AG04449 (cell line): ENCODE measurements around the gene BTN2A1.

Experiments
- CTCF ChIA-PET: fragments of 350-600 bp; formaldehyde crosslinking; extraction: SDS; loops from one replicate; lab custom pipeline; 2021; ENCODE audit warnings: antibody characterized with exemption; lab: Yijun Ruan, JAX
- POLR2A ChIA-PET: fragments of 400-600, 350-600 bp; formaldehyde crosslinking; extraction: SDS; loops from one replicate; lab custom pipeline; 2020; ENCODE audit warnings: antibody characterized with exemption, inconsistent platforms; lab: Yijun Ruan, JAX
- DNase-seq: peaks from one replicate; pipeline ENCODE4 v3.0.0-alpha.2; 2010; ENCODE audit warnings: low read depth, low spot score
- H3K4me3 ChIP-seq: 2 replicates; pipeline ENCODE4 v1.5.1; 2011; ENCODE audit warnings: low read depth, mild to moderate bottlenecking, control low read depth, low read length
- TF ChIP-seq, protein P1 (sequence below): IDR thresholded peaks from one replicate; pipeline ENCODE4 v1.5.1; 2011; ENCODE audit warnings: mild to moderate bottlenecking, moderate library complexity, low read length, control low read depth, inconsistent platforms; ENCODE audit not compliant: insufficient read depth; ENCODE audit errors: missing control alignments

The BTN2A1 gene

DNA sequence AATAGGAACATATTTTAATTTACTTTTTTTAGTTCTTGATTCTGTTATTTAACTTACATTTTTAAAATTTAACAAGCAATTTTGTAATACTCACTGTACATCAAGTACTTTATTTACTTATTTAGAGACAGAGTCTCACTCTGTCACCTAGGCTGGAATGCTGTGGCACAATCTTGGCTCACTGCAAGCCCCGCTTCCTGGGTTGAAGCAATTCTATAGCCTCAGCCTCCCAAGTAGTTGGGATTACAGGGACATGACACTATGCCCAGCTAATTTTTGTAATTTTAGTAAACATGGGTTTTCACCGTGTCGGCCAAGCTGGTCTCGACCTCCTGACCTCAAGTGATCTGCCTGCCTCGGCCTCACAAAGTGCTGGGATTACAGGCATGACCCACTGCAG lies 10.5 kb upstream of the BTN2A1 start:
- ChIA-PET POLR2A (interaction anchor here (1.1 kb wide), 1 partner anchor 64 kb away, joined by 3 read pairs; the partner anchor contains the start of gene BTN2A2), CTCF (no interaction called here)
- DNase-seq = no peak
- no peak overlapping the region for H3K4me3 ChIP-seq
- TF ChIP-seq, protein P1, sequence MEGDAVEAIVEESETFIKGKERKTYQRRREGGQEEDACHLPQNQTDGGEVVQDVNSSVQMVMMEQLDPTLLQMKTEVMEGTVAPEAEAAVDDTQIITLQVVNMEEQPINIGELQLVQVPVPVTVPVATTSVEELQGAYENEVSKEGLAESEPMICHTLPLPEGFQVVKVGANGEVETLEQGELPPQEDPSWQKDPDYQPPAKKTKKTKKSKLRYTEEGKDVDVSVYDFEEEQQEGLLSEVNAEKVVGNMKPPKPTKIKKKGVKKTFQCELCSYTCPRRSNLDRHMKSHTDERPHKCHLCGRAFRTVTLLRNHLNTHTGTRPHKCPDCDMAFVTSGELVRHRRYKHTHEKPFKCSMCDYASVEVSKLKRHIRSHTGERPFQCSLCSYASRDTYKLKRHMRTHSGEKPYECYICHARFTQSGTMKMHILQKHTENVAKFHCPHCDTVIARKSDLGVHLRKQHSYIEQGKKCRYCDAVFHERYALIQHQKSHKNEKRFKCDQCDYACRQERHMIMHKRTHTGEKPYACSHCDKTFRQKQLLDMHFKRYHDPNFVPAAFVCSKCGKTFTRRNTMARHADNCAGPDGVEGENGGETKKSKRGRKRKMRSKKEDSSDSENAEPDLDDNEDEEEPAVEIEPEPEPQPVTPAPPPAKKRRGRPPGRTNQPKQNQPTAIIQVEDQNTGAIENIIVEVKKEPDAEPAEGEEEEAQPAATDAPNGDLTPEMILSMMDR = no peak

DNA sequence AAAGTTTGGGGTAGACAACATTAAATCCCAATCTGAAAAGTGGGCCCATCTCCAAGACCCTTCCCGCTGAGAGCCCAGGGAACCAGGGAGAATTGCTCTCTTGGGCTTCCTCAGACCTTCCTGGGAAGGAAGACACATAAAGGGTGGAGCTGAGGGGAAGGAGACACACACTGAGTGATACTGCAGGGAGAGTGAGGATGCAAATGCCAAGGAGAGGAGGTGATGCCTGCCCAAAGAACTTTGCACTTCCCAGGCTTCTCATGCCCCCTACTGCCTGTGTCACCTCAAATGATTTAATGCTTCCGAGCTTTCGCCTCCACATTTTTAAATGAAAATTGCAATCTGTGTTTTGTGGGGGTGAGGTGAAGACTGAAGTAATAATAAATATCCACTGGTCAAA lies 7.5 kb upstream of the BTN2A1 start:
- no peak overlapping the region for H3K4me3 ChIP-seq
- TF ChIP-seq, protein P1 = no peak
- DNase-seq = no peak
- POLR2A ChIA-PET = no interaction called here
- CTCF ChIA-PET = interaction anchor here (1.0 to 1.1 kb wide), 2 partner anchors 7 to 108 kb away, joined by 3 read pairs; no protein-coding TSS in a partner anchor

DNA sequence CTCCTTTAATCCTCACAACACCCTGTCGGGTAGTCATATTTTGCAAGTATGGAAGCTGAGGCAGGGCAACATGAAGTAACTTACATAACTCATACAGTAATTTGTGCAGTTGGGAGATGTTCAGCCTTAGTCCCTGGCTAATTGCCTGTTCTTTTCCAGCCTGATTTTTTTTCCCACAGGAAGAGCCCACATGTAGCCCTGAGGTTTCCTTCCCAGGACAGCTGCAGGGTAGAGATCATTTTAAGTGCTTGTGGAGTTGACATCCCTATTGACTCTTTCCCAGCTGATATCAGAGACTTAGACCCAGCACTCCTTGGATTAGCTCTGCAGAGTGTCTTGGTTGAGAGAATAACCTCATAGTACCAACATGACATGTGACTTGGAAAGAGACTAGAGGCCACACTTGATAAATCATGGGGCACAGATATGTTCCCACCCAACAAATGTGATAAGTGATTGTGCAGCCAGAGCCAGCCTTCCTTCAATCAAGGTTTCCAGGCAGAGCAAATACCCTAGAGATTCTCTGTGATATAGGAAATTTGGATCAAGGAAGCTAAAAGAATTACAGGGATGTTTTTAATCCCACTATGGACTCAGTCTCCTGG lies 5.0 kb upstream of the BTN2A1 start:
- ChIA-PET CTCF (no interaction called here), POLR2A (interaction anchor here (1.2 kb wide), 1 partner anchor 9 kb away, joined by 4 read pairs; no protein-coding TSS in a partner anchor)
- TF ChIP-seq, protein P1 = no peak
- H3K4me3 ChIP-seq = no peak overlapping the region
- DNase-seq = no peak

DNA sequence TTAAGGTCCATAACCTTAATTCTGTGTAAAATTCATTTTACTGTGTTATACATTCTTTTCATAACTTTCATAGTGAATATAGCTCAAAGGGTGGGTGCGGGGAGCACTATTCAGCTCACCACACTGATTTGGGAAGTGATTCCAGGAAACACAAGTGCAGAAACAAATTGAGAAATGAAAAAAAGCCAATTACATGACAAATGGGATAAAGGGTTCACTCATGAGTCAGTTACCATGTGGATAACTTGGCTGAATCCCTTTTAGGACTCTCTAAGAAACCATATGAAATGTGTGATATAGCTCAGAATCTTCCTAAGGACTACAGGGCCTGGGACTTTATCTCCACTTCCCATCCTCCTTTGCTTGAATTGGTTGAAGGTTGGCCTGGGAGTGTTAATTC lies 3.1 kb upstream of the BTN2A1 start:
- DNase-seq = no peak
- TF ChIP-seq, protein P1 = no peak
- H3K4me3 ChIP-seq = no peak overlapping the region
- ChIA-PET CTCF (interaction anchor here (2.3 kb wide), 1 partner anchor 113 kb away, joined by 8 read pairs; no protein-coding TSS in a partner anchor), POLR2A (interaction anchor here (0.7 kb wide), 1 partner anchor 19 kb away, joined by 4 read pairs; no protein-coding TSS in a partner anchor)

DNA sequence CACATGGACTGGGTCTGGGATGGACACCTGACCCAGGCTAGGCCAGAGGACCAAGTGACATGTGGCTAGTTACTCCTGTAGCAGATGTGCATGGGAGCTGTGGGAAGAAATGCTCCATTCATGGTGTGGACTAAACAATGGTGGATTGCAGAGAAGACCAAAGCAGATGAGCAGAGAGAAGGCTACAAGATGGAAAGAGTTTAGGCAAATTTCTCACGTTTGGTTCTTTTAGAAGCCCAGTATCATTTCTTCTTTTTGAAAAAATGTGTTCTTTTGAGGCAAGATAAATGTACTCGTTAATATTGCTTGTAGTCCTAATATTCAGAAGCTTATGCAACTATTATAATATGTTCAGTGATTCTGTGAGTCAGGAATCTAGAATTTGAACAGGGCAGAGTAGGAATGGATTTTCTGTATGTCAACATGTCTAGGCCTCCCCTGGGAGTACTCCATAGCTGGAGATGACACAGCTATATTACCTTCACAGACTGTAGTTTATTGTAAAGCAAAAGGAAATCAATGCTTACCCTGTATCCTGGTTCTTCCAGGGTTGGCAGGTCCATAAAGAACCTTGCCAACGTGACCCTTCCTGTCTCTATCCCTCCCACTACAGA lies 2.3 kb upstream of the BTN2A1 start:
- CTCF ChIA-PET = interaction anchor here (0.9 to 2.3 kb wide), 3 partner anchors 9 to 114 kb away, joined by 3 to 8 read pairs (median 4); no protein-coding TSS in a partner anchor
- H3K4me3 ChIP-seq = no peak overlapping the region
- POLR2A ChIA-PET = no interaction called here
- DNase-seq = no peak
- TF ChIP-seq, protein P1 = no peak

DNA sequence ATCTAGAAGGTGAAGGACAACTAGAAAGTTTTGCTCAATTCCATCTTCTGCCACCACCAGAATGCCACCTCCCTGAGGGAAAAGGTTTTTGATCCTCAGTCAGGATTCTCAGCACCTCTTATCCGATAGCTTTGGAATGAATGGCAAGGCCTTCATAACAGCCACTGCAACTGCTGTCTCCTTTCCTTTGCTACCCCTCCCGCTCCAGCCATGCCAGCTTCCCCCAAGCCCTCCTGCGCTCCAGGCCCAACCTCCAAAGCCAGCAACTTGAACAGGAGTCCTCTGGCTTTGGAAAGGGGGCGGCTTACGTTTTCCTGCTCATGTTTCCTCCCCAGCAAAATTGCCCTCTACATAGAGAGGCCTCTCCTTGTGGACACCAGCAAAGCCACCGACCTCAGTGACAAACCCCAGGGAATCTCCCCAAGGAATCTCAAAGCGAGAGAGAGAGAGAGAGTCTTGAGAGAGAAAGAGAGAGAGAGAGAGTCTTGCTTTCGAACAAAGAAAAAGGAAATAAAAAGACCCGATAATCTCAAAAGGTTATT lies 420 bp upstream of the BTN2A1 start:
- H3K4me3 ChIP-seq = peak overlapping the region; percentile 1
- DNase-seq = no peak
- ChIA-PET POLR2A (interaction anchor here (1.0 kb wide), 1 partner anchor 15 kb away, joined by 4 read pairs; no protein-coding TSS in a partner anchor), CTCF (no interaction called here)
- TF ChIP-seq, protein P1 = no peak
